Nucleus accumbens (tissue), 56 donors: ENCODE results near the gene TMEM151B.

ENCODE experiments used
- DNase-seq, 56 donors: peaks; one replicate each; lab custom pipeline; 2025; lab: John Stamatoyannopoulos, UW

The TMEM151B gene

GRCh38 chr6:44269921-44270525 is at the start of gene TMEM151B:
Gene TMEM151B (plus strand): TSS chr6:44270450. CDS start chr6:44270743, 293 bp downstream.
- peak in 25 of 56 donors; percentile 13 to 68 (median 31) for DNase-seq

- DNase-seq, result no peak
These were observed 49.3 kb upstream of the TMEM151B start for GRCh38 chr6:44220913-44221290.

- DNase-seq, result peak in 50 of 56 donors; percentile 6 to 81 (median 56)
These were observed 48.8 kb upstream of the TMEM151B start for GRCh38 chr6:44221291-44221960.

GRCh38 chr6:44221961-44222335 is 48.3 kb upstream of the TMEM151B start:
- DNase-seq, result peak in 1 of 56 donors; percentile 55

- peak in 3 of 56 donors; percentile 33 to 58 (median 54) for DNase-seq
These were observed 47.5 kb upstream of the TMEM151B start for GRCh38 chr6:44222486-44223318.

- DNase-seq, result peak in 49 of 56 donors; percentile 14 to 83 (median 53)
These were observed 46.8 kb upstream of the TMEM151B start, which contains the start of gene SLC29A1 for GRCh38 chr6:44223319-44224028. Gene SLC29A1 (plus strand): TSS chr6:44223595. CDS start chr6:44227314, 3,719 bp downstream.

GRCh38 chr6:44224029-44224964 is 46.0 kb upstream of the TMEM151B start:
- peak in 11 of 56 donors; percentile 18 to 51 (median 33) for DNase-seq

GRCh38 chr6:44224965-44225305 is 45.3 kb upstream of the TMEM151B start:
- DNase-seq, result no peak

GRCh38 chr6:44225579-44226325 is 44.5 kb upstream of the TMEM151B start:
- no peak for DNase-seq

GRCh38 chr6:44226368-44227147 is 43.7 kb upstream of the TMEM151B start:
- DNase-seq, result peak in 13 of 56 donors; percentile 5 to 58 (median 17)

GRCh38 chr6:44227148-44227793 is 43.0 kb upstream of the TMEM151B start:
- DNase-seq, result peak in 3 of 56 donors; percentile 50 to 72 (median 53)

- no peak for DNase-seq
These were observed 42.2 kb upstream of the TMEM151B start for GRCh38 chr6:44228031-44228430.

GRCh38 chr6:44228433-44228832 is 41.8 kb upstream of the TMEM151B start:
- no peak for DNase-seq

- DNase-seq, result no peak
These were observed 41.4 kb upstream of the TMEM151B start for GRCh38 chr6:44228836-44229235.

- no peak for DNase-seq
These were observed 40.7 kb upstream of the TMEM151B start for GRCh38 chr6:44229376-44230033.

GRCh38 chr6:44230034-44230675 is 40.1 kb upstream of the TMEM151B start:
- no peak for DNase-seq
